GDM1 (cell line): ENCODE measurements around the gene TUBGCP6.
A peak's percentile ranks its signal among the peaks of the same experiment; 100 is the strongest.
"Not testable (repeated sequence)": the region's sequence is repeated elsewhere in the genome, so short reads cannot be mapped to it uniquely, and the experiment has no call there.

Experiments used
- DNase-seq: peaks from one replicate; lab custom pipeline; 2025; lab: John Stamatoyannopoulos, UW

Gene TUBGCP6

GRCh38 chr22:50208430-50208938, 36.3 kb downstream of the TUBGCP6 start:
- no peak for DNase-seq

- DNase-seq, result no peak
These were observed 37.3 kb downstream of the TUBGCP6 start for GRCh38 chr22:50207383-50208140.

DNA sequence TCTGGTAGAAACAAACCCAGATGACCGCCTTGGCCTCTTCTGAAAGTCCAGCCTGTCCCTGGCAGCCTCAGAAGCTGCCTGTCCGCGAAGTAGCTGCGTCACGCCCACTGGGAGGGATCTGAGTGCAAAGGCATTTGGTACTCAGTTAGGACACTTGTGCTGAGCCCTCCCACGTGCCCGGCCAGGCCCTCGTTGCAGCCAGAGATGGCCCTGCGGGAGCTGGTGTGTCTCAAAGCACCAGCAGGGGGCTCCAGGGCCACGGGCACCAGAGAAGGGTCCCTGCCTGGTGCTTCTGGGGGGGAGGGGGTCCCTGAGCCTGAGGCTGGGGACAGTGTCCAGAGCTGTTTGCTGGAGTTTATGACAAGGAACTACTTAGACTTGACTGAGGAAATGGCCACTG, 38.2 kb downstream of the TUBGCP6 start:
- no peak for DNase-seq

- no peak for DNase-seq
These were observed 38.8 kb downstream of the TUBGCP6 start for GRCh38 chr22:50205781-50206569.

- not testable (repeated sequence) for DNase-seq
These were observed 39.8 kb downstream of the TUBGCP6 start for GRCh38 chr22:50204998-50205397.

- DNase-seq, result no peak
These were observed 40.3 kb downstream of the TUBGCP6 start for GRCh38 chr22:50204571-50204970.

DNA sequence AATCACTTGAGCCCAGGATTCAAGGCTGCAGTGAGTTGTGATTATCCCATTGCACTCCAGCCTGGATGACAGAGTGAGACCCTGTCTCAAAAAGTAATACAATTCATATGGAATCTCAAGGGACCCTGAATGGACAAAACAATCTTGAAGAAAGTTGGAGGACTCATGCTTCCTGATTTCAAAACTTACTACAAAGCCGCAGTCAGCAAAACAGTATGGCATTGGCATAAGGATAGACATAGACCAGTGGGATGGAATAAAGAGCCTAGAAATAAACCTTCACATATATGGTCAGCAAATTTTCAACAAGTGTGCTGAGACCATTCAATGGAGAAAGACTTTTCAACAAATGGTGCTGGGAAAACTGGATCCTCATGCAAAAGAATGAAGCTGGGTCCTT, 41.5 kb downstream of the TUBGCP6 start:
- no peak for DNase-seq

- no peak for DNase-seq
These were observed 42.6 kb downstream of the TUBGCP6 start for GRCh38 chr22:50202130-50202666.

DNA sequence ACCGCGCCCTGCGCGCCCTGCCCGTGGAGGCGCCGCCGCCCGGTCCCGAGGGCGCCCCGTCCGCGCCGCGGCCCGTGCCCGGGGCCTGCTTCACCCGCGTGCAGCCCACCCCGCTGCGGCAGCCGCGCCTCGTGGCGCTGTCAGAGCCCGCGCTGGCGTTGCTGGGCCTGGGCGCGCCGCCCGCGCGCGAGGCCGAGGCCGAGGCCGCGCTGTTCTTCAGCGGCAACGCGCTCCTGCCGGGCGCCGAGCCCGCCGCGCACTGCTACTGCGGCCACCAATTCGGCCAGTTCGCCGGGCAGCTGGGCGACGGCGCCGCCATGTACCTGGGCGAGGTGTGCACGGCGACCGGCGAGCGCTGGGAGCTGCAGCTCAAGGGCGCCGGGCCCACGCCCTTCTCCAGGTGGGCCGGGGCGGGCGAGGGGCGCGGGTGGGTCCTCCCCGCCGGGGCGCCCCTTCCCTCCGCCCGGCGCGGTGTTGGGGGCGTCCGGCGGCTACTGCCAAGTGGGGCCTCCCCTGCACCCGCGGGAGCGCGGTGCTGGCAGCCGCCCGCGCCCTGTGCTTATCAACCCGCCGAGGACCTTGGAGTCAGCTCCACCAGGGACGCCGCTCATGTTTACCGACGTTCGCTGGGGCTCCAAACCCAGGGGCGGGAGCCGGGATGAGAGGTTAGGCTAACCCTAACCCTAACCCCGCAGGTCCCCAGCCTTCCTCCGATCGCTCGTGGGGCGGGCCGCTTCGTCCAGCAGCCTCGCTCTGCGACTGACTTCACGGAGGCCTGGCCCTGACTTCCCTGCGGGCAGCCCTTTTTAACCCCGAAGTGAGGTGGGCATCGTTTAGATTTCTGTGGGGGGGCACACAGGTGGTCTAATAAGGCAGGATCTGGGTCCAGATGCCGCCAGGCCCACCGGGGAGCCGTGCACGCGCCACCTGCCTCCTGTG, 43.4 kb downstream of the TUBGCP6 start:
- DNase-seq, result no peak

DNA sequence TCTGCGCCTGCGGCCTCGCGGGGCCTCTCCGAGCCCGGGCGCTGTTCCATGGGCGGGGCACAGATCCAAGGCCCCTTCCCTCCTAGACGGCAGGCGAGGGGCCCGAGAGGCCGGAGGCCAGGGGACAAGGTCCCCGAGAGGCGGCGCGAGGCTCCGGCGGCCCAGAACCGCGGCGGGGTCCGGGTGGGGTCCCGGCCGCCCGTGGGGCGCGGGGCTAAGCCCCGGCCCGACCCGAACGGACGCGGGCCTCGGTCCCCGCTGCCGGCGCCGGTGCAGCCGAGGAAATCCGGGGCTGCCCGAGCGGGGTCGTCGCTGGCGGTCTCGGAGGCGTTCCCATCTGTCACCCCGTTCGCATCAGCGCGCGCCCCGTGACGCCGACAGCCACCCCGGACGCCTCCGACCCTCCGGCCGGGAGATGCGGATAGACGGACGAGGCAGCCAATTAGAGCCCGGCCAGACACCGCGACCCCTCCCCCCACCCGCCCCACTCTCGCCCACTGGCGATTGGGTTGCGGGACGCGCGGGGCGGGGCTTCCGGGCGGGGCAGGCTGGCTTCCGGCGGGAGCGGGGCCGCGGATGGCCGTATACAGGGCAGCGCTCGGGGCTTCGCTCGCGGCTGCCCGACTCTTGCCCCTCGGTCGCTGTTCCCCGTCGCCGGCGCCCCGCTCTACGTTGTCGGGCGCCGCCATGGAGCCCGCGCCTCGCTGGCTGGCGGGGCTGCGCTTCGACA, 44.2 kb downstream of the TUBGCP6 start, which contains the start of gene SELENOO:
SELENOO (plus strand) TSS at position 551 of the 730 bp plus-strand sequence; CDS start at position 577, 26 bp downstream.
- peak; percentile 84 for DNase-seq

GRCh38 chr22:50199829-50200460, 44.9 kb downstream of the TUBGCP6 start:
- DNase-seq, result no peak

DNA sequence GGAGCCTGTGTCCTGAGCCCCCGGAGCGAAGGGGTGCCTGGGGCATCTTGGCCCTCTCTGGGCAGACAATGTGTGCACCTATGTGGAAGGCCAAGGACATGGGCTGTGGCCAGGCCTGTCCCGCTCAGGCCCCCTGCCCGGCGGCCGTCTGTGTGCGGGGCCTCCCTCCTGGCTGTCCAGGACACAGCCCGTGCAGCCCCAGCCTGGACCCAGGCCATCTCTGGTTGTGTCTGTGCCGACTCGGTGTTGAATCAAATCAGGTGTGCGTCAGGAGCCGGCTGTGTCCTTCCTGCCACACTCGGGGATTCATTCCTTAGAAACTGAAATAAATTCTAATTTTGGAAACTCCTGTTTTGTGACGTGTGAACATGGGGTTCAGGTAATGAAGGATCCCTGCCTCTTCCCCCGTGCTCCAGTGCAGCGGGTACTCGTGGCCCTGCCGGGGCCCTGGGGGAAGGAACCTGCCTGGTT, 45.5 kb downstream of the TUBGCP6 start:
- no peak for DNase-seq

GRCh38 chr22:50198624-50199017, 46.2 kb downstream of the TUBGCP6 start:
- DNase-seq, result no peak

DNA sequence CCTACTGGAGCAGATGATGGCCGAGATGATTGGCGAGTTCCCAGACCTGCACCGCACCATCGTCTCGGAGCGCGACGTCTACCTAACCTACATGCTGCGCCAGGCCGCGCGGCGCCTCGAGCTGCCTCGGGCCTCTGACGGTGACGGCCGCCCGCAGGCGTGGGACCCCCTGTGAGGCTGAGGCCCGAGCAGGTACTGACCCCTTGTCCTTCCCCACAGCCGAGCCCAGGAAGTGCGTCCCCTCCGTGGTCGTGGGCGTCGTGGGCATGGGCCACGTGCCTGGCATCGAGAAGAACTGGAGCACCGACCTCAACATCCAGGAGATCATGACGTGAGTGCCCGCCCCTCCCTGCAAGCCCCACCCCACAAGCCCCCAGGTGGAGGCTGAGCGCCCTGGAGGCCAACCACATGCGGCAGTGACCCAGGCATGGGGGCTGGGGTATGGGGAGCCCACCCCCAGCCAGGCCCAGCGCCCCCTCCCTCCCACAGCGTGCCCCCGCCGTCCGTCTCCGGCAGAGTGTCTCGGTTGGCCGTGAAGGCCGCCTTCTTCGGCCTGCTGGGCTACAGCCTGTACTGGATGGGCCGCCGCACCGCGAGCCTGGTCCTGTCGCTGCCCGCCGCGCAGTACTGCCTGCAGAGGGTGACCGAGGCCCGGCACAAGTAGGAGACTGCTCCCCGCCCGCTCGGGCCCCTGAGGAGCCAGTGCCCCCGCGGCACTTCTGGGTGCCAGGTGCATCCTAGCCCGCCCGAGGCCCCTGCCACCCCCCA, 46.8 kb downstream of the TUBGCP6 start:
- no peak for DNase-seq

- no peak for DNase-seq
These were observed 47.6 kb downstream of the TUBGCP6 start for GRCh38 chr22:50197000-50197800.

- DNase-seq, result no peak
These were observed 48.6 kb downstream of the TUBGCP6 start for GRCh38 chr22:50196256-50196655.

GRCh38 chr22:50194037-50194805, 50.6 kb downstream of the TUBGCP6 start:
- no peak for DNase-seq

DNA sequence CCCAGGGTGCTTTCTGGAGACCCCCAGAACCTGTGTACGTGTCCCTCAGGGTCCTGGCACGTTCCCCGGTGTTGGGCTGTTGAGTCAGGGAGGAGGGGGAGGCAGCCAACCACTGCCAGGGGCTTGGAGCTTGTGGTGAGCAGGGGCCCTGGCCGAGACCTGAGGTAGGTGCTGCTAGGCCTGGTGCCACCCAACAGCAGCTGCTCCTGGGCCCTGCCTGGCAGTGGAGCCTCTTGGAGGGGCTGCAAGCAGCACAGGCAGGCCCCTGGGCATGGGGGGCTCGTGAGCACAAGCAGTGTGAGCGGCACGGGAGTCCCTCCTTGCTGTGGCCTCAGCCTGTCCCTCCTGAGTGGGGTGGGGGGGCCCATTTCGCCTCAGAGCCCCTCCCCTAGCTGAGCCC, 51.2 kb downstream of the TUBGCP6 start:
- DNase-seq, result no peak
